Gastrocnemius medialis (tissue), 4 donors: ENCODE results near the gene RASSF5.

Experiments used
- POLR2A ChIP-seq, 2 donors: fragments of 450-650 bp; IDR thresholded peaks; one replicate each; pipeline ENCODE4 v1.6.1; 2017; ENCODE audit warnings: antibody characterized with exemption in 2 of 2, mild to moderate bottlenecking in 2 of 2, moderate library complexity in 2 of 2
- TF ChIP-seq, protein P1 (sequence below), 5 experiments: fragments of 450-650 bp in 3 of 5; fragments of 200-600 bp in 2 of 5; sonication (generic) in 2 of 5; IDR thresholded peaks in 4 of 5; conservative IDR thresholded peaks in 1 of 5; 1 replicate in 4 of 5; 2 replicates in 1 of 5; pipeline ENCODE4 v1.5.1; 2016 to 2019; ENCODE audit warnings: antibody characterized with exemption in 5 of 5, mild to moderate bottlenecking in 3 of 5, moderate library complexity in 3 of 5

DNA sequence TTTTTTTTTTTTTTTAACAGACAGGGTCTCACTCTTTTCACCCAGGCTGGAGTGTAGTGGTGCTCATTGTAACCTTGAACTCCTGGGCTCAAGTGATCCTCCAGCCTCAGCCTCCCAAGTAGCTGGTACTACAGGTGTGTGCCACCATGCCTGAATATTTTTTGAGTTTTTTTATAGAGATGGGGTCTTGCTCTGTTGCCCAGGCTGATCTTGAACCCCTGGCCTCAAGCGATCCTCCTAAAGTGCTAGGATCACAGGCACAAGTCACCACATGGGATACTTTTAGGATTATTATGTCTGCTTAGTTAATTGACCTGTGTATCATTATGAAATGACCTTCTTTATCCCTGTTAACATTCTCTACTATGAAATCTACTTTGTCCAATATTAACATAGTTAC lies 38.0 kb downstream of the RASSF5 start:
- TF ChIP-seq, protein P1, sequence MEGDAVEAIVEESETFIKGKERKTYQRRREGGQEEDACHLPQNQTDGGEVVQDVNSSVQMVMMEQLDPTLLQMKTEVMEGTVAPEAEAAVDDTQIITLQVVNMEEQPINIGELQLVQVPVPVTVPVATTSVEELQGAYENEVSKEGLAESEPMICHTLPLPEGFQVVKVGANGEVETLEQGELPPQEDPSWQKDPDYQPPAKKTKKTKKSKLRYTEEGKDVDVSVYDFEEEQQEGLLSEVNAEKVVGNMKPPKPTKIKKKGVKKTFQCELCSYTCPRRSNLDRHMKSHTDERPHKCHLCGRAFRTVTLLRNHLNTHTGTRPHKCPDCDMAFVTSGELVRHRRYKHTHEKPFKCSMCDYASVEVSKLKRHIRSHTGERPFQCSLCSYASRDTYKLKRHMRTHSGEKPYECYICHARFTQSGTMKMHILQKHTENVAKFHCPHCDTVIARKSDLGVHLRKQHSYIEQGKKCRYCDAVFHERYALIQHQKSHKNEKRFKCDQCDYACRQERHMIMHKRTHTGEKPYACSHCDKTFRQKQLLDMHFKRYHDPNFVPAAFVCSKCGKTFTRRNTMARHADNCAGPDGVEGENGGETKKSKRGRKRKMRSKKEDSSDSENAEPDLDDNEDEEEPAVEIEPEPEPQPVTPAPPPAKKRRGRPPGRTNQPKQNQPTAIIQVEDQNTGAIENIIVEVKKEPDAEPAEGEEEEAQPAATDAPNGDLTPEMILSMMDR (IDR thresholded peaks at IDR 0.05 in 4 of 5, conservative IDR thresholded peaks at IDR 0.05 in 1 of 5), result no peak
- TF ChIP-seq POLR2A (IDR thresholded peaks at IDR 0.05), result no peak
